Right hindlimb (tissue), 1 donor: Measurements from ENCODE around the gene S100A3.

Experiments
- DNase-seq: peaks from one replicate; pipeline ENCODE4 v3.0.0-alpha.2; 2018

The S100A3 gene

GRCh38 chr1:153547560-153548551 is 1.2 kb downstream of the S100A3 start:
- DNase-seq, result no peak

DNA sequence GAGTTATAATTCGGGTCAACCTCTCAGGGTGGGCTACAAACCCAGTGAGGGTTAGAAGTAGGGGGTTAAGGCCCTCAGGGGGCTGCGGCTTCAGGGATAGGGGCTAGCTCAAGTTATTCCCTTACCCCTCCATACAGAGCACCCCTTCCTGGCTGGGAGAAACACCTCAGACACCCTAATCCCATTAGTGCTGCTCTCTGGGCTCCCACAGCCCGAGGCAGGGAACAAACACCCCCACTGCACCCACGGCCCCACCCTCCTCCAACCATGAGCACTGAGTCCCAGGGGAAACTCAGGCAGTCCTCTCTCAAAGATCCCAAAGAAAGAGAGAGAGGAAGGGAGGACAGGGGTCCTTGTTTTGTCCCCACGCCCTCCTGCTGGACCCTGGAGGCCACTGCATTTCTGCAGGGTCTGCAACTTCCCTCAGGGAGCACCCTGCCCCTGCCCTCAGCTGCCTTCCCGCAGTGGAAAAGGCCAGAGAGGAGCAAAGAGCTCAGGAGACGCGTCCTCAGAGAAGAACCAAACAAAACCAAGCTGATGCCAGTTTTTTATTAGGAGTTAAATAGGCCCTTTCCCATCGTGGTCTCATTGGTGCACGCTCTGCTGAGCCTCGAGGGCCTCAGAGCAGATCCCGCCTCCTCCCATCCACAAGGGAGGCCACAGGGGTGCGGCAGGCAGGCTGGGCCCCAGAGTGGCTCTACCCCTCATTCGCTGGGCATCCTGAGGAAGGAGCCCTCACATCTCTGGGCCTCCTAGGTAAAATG is 2.1 kb downstream of the S100A3 start:
- no peak for DNase-seq

DNA sequence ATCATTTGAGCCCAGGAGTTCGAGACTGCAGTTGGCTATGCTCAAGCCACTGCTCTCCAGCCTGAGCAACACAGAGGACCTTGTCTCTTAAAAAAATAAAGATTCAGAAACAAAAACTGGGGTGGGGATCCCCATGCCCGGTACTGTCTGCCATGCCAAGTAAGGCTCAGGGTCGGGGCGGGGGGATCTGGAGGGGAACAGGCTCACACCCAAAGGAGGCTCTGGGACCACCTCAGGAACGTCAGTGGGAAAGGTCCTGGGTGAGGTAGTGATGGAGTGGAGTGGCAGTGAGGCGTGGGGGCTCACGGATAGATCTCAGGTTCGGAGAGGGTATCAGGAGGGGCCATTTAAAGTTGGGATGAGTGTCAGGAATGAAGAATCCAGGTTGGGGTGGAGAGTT is 2.7 kb downstream of the S100A3 start:
- DNase-seq, result no peak

DNA sequence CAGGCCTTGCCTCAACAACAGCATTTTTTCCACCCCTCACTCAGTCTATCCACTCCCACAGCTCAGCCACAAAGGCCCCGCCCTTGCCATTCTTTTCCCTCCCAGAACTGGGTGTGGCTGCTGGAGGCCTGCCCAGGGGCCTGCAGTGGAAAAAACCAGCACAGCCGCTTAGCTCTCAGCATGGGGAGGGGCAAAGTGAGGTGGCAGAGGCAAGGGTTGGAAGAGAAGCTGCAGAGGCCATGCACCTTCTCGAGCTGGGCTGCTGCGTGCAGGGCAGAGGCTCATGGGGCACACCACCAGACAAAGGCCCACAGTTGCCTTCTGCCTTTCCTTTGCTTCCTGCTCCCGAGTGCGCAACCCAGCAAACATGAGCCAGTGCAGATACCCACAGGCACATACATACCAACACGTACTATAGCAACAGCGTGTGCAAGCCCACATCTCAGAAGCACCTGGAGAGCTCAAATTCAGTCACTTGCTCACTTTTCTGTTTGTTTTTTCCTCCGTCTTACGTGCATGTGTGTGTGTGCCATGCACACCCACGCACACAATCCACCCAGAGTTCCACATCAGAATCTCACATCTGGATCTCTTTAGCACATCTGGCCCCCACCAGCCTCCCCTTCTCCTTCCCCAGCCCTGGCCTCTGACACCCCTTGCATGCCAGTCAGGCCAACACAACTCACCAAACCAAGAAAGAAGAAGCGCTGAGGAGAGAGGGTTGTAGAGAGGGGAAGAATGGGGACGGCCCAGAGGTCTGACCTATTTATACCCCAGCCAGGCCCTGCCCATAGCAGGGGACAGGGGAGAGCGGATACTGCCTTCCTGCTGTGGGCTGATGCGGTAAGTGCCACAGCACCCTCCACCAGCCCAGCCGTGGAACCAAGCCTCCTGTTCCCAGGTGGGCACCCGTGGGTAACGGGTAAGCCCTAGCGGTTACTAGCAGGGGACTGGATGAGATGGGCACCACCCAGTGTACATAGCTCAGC is 3.7 kb downstream of the S100A3 start, which contains the start of gene S100A4:
Gene S100A4 (minus strand): TSS at position 740 of the 989 bp plus-strand sequence. CDS start 1,012 bp downstream, outside the sequence.
- peak; percentile 98 for DNase-seq

GRCh38 chr1:153544453-153545066 is 4.5 kb downstream of the S100A3 start:
- no peak for DNase-seq

DNA sequence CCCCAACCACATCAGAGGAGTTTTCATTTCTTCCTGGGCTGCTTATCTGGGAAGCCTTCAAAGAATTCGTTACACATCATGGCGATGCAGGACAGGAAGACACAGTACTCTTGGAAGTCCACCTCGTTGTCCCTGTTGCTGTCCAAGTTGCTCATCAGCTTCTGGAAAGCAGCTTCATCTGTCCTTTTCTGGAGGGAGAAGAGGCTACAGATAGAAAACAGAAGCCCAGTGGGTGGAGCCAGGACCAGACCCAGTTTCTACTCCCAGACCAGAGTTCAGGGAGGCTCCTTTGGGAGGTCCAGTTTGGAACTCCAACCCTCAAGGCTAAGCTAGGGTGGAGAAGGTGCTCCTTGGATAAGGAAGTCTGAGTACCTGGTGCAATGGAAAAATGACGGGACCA is 5.3 kb downstream of the S100A3 start:
- DNase-seq, result no peak

DNA sequence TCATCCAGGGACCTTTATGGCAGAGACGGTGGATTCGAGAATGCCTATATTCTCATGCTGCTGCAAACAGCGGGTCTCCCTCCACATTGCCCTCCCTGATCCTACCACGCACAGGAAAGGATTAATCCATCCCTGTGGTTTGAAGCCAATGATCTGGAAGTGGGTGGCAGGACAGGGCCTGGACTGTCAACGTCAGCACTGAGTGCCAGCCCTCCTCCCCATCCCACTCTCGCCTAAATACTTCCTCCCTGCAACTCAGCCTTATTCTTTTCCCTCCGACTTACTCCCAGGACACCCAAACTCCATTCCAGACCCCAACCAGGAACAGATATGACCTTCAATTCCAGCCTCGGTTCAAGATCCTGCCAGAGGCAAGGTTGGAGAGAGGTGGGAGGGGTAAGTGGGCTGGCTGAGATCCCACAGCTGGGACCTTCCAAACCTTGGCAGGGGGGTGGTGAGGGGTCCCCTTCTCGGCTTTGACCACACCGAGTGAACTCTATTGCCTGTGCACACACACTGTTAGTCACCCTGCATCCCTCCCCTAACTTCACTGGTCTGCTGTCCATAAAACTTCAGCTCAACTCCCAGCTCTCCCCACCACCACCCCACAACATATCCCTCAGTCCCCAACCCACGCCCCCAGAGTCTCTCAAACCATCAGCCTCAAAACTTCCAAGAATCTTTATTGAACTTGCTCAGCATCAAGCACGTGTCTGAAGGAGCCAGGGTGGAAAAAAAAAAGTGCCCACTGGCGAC is 5.9 kb downstream of the S100A3 start:
- DNase-seq, result no peak

DNA sequence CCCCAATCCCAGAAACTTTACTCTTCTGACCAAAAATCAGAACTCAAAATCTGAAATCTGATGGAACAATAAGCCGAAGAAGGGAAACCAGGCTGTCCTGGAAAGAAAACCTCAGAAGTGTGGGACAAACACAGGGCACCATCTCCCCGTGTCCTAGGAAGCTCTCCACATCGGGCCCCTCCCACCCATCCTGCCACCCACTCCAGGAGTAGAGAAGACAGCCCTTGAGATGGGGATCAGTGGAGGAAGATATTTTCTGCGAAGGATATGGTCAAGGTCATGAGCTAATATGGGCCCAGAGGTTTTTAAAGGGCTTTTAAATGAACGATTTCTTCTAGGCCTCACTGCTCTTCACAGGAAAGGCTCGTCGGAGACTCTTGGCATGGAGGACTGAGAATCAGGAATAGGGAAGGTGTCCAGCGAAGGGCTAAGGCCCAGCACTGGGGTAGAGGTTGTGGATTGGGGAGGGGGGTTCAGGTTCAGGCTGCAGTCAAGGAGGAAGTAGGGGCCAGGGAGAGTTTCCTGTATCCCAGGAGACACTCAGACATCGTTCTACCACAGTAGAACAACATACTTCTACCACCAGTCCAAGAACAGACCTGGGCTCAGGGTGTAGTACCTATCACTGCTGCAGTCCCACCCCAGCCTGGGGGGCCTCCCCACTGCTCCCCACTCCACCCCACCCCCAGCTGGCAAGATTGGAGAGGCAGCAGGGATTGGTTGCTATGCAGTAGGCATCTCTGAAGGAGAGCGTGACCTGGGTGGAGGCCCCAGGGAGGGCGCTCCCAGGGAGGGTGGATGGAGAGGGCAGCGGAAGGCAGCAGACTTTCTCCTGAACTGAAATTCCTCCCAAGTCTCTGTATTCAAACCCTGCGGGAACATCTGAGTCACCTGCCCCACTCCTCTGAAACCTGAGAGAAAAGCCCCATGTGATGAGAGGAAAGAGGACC is 7.1 kb downstream of the S100A3 start:
- DNase-seq, result no peak

GRCh38 chr1:153540394-153541361 is 8.4 kb downstream of the S100A3 start, which contains the start of gene S100A5:
TSS of gene S100A5 (minus strand) at chr1:153540934. CDS start at chr1:153540191, 743 bp downstream.
- no peak for DNase-seq

DNA sequence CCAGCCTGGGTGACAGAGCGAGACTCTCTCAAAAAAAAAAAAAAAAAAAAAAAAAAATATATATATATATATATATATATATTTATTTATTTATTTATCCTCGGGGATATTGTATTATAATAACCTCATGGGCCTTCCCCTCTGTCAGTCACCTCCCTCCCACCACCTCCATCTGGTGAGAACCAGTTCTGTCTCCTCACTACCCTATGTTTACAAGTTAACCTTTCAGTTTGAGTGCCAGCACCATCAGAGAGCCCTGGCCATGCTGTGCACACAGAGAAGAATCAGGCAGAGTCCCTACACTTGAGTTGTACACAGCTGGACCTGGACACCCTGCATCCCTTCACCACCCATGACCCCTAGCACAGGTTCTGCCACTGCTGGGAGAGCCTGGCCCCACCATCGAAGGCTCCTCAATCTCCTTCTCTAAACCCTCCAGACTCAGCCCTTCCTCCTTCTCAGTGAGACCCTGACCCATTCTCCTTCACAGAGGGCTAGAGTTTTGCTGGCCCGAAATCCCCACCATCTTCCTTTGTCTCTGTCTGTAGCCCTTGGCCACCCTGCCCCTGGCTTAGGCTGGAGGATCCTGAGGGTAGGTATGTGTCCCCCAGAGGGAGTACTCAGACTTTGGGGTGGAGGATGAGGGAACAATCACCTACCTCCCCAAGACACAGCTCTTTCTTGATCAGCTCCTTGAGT is 9.5 kb downstream of the S100A3 start:
- DNase-seq, result no peak

DNA sequence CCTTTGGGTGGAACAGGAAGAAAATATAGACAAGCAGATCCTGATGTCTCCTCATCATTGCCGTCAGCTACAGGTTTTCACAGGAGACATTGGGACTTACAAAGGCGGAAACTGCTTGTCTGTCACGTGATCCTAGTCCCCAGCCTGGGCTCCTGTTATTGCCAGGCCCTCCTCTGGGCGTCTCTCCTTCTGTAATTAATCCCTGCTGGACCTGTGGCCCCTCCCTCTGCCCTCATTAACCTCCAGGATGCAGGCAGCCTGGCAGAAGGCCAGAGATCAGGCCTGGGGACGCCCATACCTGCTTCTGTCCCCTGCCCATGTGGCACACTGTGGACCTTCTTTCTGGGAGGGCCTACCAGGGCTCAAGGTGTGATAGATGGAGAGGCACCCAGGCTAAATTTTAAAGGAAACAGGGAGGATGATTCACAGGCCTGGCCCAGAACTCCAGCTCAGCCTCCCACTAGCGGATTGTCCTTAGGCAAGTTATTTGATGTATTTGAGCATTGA is 10.7 kb downstream of the S100A3 start:
- no peak for DNase-seq

DNA sequence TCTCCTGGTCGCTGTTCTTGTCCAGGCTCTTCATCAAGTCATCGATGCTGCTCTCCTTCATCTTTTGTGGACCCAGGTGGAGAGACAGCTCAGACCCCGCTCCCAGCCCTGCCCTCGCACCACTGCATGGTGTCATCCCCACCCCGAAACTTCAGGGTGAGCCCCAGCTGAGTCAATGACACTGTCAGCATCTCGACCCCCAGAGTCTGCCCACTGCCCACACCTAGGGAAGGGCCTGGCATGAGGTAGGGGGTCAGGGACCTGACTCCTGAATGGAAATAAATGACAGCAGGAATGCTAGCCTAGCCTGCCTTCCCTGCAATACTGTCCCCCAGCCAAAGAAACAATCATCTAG is 11.7 kb downstream of the S100A3 start:
- no peak for DNase-seq

GRCh38 chr1:153536671-153537375 is 12.2 kb downstream of the S100A3 start:
- no peak for DNase-seq

DNA sequence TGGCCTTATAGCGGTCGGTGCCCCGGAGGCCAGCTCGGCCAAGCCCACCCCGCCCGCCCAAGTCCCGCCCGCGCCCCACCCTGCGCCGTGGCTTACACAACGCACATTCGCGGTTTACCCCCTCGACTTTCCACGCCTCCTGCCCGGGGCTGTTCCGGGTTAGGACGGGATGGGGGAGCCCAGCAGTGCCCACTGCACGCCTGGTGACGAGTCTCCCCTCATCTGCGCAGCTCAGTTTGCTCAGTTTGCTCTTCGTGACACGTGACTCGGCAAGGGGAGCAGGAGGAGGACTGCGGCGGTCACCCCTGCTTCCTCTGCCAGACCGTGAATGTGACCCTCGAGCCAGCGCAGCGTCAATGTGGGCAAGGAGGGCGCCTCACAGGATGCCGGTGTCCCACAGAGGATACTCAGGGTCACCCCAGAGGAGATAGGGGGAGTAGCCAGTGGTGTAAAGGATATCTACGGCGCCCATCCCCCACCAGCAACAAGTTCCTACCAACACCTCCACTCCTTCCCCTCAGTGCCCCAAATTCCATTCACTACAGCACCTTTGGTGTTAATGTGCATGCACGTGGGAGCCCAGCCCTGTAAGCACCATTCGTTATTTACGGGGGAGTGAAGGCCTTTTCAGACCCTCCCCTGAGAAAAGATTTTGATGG is 12.9 kb downstream of the S100A3 start:
- DNase-seq, result peak; percentile 88

DNA sequence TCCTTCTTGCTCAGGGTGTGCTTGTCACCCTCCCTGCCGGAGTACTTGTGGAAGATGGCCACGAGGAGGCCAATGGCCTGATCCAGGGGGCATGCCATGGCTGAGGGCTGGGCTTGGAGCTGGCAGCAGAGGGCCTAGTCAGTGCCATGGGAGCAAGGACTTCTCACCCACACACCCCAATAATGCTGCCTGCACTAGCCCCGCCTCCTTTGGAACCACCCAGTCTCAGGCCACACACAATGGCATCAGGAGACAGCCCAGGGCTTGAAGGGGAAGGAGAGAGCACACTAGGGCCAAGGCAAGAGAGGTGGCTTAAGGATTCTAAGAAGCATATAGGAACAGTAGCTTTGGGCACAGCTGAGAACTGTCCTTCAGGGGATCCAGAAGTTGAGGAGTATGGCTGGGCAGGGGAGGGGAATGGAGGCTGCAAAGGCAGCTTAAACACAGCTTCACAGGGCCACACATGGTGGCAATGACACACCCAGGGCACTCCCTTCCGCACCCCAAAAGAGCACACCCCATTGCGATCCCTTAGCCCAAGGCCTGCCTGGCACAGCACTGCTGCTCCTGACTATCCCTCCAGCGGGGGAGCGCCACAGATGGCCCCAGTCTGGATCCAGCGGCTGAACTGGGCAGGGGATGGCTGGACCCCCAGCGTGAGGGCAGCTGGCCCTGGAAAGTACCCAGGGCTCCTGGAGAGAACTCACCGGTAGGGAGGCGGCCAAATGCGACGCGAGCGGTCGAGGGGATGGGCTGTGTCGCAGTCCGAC is 13.6 kb downstream of the S100A3 start, which contains the start of gene S100A6:
Gene S100A6 (minus strand): TSS at position 750 of the 770 bp plus-strand sequence. CDS start 652 bp downstream, at position 98.
- DNase-seq, result no peak

- no peak for DNase-seq
Observed at GRCh38 chr1:153534925-153535241, 14.2 kb downstream of the S100A3 start.
